Measurements from ENCODE around the gene KLF18.
"Not testable (repeated sequence)": the region's sequence is repeated elsewhere in the genome, so short reads cannot be mapped to it uniquely, and the experiment has no call there.

The KLF18 gene

DNA sequence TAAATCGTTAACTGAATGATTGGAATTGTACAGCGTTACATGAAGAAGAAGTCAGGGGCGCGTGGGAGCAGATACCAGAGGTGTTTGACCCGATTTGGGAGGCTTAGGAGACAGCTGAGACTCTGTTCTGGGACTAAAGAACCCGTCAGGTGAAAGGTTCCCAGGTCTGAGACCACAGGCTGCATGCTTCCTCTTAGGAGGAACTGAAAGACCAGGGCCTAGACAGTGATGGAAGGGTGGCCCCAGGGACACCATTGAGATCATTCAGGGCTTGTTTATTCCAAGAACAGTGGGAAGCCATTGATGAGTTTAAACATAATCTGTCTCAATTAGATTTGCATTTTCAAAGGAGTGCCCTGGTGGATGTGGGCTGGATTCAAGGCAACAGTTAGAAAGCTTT lies 21.9 kb downstream of the KLF18 start:
- no peak for DNase-seq

DNA sequence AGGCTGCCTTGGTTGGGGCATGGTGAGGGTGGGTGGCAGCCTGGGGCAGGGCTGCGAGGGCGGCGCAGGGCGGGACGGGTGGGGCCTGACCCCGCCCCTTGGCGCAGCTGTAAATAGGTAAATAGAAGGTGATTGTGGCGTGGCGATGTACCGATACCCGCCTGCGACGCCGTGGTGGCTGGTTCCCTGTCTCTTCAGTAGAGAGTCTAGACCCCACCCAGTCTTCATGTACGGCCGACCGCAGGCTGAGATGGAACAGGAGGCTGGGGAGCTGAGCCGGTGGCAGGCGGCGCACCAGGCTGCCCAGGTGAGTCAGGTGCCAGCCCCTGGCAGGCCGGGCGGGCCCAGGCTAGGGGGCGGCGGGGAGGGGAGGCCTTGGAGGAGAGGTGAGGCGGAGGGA lies 22.7 kb downstream of the KLF18 start, which contains the start of gene KLF17:
TSS of gene KLF17 (plus strand) at position 140 of the 400 bp plus-strand sequence. CDS start at position 227, 87 bp downstream.
- DNase-seq, result no peak

DNA sequence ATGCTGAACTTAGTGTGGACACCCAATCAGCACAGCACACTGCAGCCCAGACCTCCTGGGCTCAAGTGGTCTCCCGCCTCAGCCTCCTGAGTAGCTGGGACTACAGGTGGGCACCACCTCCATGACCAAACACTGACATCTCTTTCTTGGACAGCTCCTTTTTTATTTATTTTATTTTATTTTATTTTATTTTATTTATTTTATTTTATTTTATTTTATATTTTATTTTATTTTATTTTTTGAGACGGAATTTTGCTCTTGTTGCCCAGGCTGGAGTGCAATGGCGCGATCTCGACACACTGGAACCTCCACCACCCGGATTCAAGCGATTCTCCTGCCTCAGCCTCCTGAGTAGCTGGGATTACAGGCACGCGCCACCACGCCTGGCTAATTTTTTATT lies 24.2 kb downstream of the KLF18 start:
- DNase-seq, result not testable (repeated sequence)

DNA sequence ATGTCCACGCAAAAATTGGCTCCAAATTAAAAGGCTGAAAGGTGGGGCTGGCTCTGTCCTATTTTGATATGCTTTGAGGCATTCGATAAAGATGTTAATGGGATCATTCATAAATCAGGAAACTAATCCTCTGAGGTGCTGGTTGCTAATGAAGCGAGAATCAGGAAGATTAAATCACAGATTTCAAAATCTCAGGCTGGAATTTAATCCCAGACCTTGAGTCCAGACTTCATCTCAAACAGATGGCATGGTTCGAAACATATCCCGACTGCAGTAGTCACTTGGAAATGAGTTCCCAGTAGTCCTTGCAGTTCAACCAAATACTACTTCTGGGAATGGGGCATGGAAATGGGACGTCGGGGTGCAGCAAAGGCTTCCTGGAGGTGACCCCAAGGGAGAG lies 27.3 kb downstream of the KLF18 start:
- DNase-seq, result no peak

DNA sequence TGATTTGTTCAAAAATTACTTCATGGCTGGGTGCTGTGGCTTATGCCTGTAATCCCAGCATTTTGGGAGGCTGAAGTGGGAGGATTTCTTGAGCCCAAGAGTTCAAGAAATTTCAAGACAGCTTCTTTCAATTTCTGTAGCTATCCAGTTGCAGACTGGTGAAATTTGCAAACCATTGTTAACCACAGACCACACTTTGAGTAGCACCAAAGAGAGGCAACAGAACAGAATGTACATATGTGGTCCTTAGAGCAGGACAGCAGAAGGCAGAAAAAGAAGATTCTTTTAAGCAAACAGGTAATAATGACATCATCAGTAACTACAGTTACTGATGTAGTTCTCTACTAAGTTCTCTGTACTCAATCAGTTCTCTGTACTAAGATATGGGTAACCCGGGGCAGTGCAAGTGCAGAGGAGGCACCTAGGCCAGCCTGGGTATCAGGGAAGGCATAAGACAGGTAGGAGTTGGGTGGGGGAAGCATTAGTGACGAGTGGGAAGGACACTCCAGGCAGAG lies 28.3 kb downstream of the KLF18 start:
- no peak for DNase-seq

DNA sequence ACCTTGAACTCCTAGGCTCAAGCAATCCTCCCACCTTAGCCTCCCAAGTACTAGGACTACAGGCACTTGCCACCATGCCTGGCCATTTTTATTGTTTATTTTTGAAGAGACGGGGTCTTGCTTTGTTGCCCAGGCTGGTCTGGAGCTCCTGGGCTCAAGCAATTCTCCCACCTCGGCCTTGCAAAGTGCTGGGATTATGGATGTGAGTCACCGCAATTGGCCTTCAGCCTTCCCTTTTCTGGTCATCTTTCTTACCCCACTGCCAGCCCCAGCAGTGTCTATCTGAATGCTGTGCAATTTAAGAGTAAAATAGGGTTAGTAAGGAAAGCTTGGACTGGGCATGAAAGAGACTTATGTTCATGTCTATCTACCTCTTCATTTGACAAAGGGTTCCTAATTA lies 28.9 kb downstream of the KLF18 start:
- DNase-seq, result no peak

DNA sequence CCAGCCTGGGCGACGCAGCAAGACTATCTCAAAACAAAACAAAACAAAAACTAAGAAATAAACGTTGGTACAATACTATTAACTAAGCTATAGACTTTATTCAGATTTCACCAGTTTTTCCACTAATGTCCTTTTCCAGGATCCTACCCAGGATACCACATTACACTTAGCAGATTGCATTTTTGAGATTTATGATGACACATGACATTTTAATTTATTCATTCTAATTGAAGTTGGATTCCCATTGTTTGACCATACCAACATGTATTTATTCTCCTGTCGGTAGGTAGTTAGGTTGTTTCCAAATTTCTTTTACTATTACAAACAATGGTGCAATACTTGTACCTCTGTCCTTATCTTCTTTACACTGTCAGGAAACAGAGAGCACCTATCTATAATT lies 29.6 kb downstream of the KLF18 start:
- no peak for DNase-seq

DNA sequence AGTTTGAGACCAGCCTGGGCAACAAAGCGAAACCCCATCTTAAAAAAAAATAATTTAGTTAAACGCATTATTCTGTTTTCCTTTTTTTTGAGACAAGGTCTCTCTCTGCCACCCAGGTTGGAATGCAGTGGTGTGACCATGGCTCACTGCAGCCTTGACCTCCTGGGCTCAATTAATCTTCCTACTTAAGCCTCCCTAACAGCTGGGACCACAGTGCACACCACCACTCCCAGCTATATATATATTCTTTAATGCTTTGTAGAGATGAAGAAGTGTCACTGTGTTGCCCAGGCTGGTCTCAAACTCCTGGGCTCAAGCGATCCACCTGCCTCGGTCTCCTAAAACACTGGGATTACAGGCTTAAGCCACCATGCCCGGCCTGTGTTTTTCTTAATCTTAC lies 30.5 kb downstream of the KLF18 start:
- no peak for DNase-seq

DNA sequence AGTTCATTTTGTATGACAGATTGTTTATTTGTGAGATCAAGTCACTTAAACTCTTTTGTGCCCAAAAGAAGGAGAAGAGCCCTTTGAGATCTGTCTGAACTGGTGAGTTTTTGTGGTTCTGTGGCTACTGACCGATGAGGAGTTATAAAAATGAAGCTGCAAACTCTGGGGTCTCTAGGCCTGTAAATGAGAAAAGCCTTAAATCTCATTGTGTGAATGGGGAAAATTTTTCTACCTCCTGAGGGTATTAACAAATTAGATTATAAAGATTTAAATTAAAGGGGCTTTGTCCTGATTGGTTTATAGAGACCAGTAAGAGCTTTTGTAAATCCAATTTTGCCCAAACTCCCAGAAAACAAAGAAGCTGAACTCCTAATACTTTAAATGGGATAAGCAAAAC lies 32.5 kb downstream of the KLF18 start:
- DNase-seq, result no peak

DNA sequence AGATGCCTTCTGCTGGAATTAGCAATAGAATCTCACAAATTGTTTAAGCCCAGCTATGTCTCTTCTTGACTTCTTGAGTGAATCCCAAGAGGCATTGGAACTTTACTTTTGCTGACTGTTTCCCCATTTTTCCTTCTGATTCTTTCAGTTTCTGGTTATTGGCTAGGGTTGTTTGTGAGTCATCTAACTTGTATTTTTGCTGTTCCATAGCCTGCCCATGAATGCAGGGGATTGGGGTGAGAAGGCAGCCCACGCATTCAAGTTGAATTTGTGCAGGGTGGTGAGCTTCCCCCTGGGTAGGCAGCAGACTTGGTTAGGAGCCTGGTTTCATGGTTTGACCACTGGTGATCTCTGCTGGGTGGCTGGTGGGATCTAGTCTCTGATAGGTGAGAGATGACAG lies 33.2 kb downstream of the KLF18 start:
- DNase-seq, result peak; percentile 35

DNA sequence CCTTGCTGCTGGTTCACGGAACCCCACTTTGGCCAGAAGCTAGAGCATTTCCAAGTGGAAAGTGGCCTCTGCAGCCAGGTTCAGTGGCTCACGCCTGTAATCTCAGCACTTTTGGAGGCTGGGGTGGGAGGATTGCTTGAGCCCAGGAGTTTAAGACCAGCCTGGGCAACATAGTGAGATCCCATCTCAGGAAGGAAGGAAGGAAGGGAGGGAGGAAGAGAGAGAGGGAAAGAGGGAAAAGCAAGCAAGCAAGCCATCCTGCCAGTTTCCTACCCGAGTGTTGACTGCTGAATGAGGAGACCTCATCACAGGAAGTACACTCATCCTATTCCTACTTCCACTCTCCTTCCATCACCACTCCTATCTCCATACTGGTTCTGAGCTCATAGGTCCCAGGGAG lies 35.6 kb downstream of the KLF18 start:
- DNase-seq, result no peak

DNA sequence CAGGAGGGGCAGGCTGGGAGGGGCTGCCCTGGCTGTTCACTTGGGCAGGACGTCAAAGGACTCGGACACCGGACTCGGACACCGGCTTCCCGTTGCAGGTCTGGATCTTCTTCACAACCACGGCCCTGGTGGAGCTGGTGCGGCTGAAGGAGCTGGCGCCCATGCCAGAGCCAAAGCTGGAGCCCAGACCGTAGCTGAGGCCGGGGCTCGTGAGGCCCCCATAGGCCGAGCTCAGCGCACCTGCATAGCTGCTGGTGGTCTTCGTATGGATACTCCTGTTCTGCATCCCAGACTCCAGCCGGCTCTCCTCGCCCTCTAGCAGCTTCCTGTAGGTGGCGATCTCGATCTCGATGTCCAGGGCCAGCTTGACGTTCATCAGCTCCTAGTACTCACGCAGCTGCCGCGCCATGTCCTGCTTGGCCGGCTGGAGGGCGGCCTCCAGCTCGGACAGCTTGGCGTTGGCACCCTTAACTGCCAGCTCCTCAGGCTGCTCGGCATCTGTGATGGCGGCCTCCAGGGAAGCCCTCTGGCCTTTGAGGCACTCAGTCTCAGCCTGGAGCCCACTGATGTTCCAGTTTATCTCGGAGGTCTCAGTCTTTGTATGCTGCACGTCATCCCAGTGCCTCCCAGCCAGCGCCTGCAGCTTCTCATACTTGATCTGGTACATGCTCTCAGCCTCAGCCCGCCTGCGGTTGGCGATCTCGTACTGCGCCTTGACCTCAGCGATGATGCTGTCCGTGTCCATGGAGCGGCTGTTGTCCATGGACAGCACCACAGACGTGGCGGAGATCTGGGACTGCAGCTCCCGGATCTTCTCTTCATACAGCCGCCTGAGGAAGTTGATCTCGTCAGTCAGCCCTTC lies 37.9 kb downstream of the KLF18 start:
- DNase-seq, result no peak

DNA sequence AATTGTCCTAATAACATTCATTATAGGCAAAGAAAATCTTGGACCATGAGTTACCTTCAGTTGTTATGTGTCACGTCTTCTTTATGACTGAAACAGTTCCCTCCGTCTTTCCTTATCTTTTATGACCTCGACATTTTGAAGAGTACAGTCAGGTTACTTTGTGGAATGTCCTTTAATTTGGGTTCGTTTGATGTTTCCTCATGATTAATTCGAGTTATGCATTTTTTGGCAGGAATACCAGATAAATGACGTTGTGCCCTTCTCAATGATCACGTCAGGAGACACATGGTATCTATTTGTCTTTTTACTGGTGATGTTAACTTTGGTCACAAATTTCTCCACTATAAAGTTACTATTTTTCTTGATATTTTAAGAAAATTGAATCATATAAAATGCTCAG lies 40.1 kb downstream of the KLF18 start:
- no peak for DNase-seq

DNA sequence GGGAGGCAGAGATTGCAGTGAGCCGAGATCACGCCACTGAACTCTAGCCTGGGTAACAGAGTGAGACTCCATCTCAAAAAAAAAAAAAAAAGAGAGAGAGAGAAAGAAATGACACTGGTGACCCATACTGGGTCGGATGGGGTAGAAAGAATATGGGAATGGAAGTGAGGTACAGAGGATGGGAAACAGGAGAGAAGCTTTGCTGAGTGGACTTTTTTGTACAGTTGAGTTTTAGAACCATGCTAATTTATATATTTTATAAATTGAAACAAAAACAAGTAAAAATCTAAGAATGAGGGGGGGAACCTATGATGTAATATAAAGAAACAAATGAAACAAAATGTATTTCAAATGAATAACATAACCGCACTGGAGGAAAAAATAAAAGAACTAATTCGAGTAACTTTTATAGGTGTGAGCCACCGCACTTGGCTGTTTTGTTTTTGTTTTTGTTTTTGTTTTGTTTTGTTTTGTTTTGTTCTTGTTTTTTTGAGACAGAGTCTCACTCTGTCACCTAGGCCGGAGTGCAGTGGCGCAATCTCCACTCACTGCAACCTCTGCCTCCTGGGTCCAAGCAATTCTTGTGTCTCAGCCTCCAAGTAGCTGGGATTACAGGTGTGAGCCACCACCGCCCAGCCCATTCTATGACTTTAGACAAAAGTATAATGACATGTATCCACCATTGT lies 41.1 kb downstream of the KLF18 start:
- no peak for DNase-seq

DNA sequence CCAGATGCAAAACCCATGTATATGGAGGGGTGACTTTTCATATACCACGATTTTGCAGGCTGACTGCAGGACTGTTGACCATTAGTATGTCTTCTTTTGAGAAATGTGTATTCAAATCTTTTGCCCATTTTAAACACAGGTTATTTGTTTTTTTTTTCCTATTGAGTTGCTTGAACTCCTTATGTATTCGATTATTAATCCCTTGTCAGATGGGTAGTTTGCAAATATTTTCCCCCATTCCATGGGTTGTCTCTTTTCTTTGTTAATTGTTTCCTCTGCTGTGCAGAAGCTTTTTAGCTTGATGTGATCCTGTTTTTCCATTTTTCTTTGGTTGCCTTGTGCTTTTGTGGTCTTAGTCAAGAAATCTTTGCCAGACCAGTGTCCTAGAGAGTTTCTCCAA lies 47.4 kb downstream of the KLF18 start:
- no peak for DNase-seq

DNA sequence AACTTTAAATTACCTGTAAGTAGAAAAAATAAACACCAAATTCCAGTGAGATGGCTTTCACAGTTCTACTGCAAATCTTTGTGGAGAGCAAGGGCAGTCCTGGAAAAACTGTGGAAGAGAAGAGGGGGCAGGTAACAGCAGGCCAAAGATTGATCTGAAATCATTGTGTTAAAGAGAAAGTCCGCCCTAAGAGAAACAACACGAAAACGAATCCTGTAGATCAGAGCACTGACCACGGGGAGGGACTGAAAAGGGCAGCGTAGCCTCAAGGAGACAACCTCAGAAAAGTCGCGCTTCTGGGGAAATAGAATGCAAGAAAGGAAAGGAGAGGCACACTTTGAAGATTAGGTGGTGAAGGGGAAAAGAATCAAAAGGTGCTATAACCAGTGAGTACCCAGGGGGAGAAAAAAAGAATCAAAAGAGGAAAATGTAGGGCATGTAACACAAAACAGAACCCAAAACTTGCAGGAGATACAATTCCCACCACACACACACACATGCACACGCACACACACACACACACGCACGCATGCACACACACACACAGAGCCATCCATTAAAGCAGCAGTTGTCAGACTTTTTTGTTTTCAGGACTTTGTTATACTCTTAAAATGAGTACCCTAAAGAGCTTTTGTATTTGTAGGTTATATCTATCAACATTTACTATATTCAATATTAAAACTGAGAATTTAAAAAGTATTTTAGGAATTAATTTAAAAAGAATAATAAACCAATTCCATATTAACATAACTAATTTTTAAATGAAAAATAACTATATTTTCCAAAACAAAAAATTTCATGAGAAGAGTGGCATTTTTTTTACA lies 50.8 kb downstream of the KLF18 start:
- DNase-seq, result no peak

DNA sequence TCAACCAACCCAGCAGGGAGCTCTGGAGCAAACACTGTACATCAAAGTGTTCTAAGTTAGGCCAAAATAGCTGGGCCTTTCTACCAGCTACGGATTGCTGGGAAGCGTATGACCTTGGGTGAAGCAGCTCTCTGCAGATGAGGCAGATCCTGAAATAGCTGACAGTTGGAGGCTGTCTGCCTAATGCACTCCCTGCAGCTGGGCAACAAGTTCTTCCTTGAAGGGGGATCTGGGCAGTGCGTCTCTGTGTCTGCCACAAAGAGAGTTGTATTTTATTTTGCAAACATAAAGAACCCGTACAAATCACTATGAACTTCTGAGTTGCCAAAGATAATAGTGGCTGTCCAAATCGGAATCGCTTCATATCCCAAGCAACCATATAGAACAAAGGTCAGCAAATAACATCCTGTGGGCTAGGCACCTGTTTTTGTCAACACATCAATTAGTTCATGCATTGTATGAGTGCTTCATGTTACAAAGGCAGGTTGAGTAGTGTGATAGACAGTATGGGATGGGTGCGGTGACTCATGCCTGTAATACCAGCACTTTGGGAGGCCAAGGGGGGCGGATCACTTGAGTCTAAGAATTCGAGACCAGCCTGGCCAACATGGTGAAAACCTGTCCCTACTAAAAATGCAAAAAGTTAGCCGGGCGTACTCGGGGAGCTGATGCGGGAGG lies 51.9 kb downstream of the KLF18 start:
- no peak for DNase-seq
